Measurements from ENCODE around the gene ATR. TPM values are rescaled to one million over a fixed set of nuclear protein-coding genes. Genes with fewer than 3 reads are reported as not detected.

ATR gene
- polyA plus RNA-seq, 2 of the 4 experiments (the other 2 are of a cell fraction): 13.9 to 36.2 TPM

DNA sequence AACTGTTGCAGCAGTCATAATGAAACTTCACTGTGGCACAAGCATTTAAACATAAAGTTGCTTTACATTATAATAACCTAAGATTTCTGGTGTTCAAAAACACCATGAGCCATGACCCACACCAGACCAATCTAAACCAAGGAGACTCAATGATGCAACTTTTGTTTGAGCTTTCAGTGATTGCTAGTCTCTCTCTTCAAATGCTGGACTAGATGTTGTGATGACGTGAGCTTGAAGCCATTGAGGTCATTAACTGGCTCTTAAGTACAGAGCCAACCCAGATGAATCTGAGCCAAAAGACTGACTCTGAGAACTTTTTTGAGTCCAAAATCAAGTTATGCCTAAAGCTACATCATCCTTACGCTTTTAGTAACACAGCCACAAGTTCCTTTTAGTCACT is 36.5 kb downstream of the ATR start:
- FAIRE-seq (no peak), ATAC-seq (no peak), DNase-seq (ENCODE audit: low read depth in 1 of 2, low spot score in 1 of 2) (no peak)
- 98% methylated on average over 2 of the region's 2 CpGs for whole genome bisulfite sequencing (ENCODE audit: missing lambda C conversion rate)
- Histone ChIP-seq H3K9me3 (no peaks in the 10 kb centered on the region), H3K4me2 (no peak overlapping the region), H3K4me3 (no peak overlapping the region), H3K27ac (no peak overlapping the region), H3K4me1 (no peaks in the 10 kb centered on the region)
- TF ChIP-seq NFE2L2 (conservative IDR thresholded peaks at IDR 0.05; ENCODE audit: low read length): no peak
- TF ChIP-seq MYC (IDR thresholded peaks at IDR 0.05; ENCODE audit: borderline replicate concordance, low read length): no peak
- TF ChIP-seq KDM5A (IDR thresholded peaks at IDR 0.05): no peak
- TF ChIP-seq, protein P1, sequence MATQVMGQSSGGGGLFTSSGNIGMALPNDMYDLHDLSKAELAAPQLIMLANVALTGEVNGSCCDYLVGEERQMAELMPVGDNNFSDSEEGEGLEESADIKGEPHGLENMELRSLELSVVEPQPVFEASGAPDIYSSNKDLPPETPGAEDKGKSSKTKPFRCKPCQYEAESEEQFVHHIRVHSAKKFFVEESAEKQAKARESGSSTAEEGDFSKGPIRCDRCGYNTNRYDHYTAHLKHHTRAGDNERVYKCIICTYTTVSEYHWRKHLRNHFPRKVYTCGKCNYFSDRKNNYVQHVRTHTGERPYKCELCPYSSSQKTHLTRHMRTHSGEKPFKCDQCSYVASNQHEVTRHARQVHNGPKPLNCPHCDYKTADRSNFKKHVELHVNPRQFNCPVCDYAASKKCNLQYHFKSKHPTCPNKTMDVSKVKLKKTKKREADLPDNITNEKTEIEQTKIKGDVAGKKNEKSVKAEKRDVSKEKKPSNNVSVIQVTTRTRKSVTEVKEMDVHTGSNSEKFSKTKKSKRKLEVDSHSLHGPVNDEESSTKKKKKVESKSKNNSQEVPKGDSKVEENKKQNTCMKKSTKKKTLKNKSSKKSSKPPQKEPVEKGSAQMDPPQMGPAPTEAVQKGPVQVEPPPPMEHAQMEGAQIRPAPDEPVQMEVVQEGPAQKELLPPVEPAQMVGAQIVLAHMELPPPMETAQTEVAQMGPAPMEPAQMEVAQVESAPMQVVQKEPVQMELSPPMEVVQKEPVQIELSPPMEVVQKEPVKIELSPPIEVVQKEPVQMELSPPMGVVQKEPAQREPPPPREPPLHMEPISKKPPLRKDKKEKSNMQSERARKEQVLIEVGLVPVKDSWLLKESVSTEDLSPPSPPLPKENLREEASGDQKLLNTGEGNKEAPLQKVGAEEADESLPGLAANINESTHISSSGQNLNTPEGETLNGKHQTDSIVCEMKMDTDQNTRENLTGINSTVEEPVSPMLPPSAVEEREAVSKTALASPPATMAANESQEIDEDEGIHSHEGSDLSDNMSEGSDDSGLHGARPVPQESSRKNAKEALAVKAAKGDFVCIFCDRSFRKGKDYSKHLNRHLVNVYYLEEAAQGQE (IDR thresholded peaks at IDR 0.05): no peak
- TF ChIP-seq MAZ (IDR thresholded peaks at IDR 0.05; ENCODE audit: borderline replicate concordance, low read depth, low read length): no peak
- TF ChIP-seq, protein P2, sequence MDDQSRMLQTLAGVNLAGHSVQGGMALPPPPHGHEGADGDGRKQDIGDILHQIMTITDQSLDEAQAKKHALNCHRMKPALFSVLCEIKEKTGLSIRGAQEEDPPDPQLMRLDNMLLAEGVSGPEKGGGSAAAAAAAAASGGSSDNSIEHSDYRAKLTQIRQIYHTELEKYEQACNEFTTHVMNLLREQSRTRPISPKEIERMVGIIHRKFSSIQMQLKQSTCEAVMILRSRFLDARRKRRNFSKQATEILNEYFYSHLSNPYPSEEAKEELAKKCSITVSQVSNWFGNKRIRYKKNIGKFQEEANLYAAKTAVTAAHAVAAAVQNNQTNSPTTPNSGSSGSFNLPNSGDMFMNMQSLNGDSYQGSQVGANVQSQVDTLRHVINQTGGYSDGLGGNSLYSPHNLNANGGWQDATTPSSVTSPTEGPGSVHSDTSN (IDR thresholded peaks at IDR 0.05): no peak
- TF ChIP-seq RARB (CRISPR knock-in tag; IDR thresholded peaks at IDR 0.05): no peak
- no peak for TF ChIP-seq NPAS2 (CRISPR knock-in tag; IDR thresholded peaks at IDR 0.05; ENCODE audit: borderline replicate concordance)
- TF ChIP-seq KDM1A (IDR thresholded peaks at IDR 0.05; ENCODE audit: low read depth): no peak
- TF ChIP-seq ZC3H11A (IDR thresholded peaks at IDR 0.05): no peak
- TF ChIP-seq PHF8 (IDR thresholded peaks at IDR 0.05; ENCODE audit: borderline replicate concordance, low read depth): no peak
- TF ChIP-seq, protein P3, sequence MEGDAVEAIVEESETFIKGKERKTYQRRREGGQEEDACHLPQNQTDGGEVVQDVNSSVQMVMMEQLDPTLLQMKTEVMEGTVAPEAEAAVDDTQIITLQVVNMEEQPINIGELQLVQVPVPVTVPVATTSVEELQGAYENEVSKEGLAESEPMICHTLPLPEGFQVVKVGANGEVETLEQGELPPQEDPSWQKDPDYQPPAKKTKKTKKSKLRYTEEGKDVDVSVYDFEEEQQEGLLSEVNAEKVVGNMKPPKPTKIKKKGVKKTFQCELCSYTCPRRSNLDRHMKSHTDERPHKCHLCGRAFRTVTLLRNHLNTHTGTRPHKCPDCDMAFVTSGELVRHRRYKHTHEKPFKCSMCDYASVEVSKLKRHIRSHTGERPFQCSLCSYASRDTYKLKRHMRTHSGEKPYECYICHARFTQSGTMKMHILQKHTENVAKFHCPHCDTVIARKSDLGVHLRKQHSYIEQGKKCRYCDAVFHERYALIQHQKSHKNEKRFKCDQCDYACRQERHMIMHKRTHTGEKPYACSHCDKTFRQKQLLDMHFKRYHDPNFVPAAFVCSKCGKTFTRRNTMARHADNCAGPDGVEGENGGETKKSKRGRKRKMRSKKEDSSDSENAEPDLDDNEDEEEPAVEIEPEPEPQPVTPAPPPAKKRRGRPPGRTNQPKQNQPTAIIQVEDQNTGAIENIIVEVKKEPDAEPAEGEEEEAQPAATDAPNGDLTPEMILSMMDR (IDR thresholded peaks at IDR 0.05): no peak
- TF ChIP-seq RCOR1 (IDR thresholded peaks at IDR 0.05; ENCODE audit: low read depth, low read length): no peak
- no peak for TF ChIP-seq CBX2 (IDR thresholded peaks at IDR 0.05; ENCODE audit: borderline replicate concordance, low read depth)
- no peak for TF ChIP-seq GATA3 (IDR thresholded peaks at IDR 0.05; ENCODE audit: borderline replicate concordance)
- no peak for TF ChIP-seq CEBPB (IDR thresholded peaks at IDR 0.05)
- TF ChIP-seq POLR2AphosphoS2 (conservative IDR thresholded peaks at IDR 0.05; ENCODE audit: low read length): no peak
- ChIA-PET POLR2A (no interaction called here), CTCF (interaction anchor here (0.6 kb wide), 1 partner anchor 793 kb away, joined by 3 read pairs; no protein-coding TSS in a partner anchor)

DNA sequence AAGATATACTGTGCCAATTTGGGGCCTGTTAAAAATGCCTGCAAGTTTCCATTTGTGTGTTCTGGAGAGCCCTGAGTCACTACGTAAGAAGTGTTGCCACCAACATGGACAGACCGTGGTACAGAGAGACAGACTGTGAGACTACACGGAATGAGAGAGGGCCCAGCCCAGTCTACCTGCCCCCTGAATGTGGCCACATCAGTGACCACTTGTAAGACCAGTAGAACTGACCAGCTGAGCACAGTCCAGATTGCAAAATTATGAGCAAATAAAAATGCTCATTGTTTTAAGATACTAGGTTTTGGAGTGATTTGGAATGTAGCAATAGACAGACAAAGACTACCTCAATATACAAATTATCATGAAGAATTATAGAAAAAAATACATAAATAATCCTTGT is 42.0 kb downstream of the ATR start:
- ATAC-seq (no peak), DNase-seq (ENCODE audit: low read depth in 1 of 2, low spot score in 1 of 2) (no peak), FAIRE-seq (no peak)
- Histone ChIP-seq H3K27ac (no peak overlapping the region), H3K4me1 (no peaks in the 10 kb centered on the region), H3K9me3 (no peaks in the 10 kb centered on the region), H3K4me3 (no peak overlapping the region), H3K4me2 (no peak overlapping the region)
- ChIA-PET POLR2A (no interaction called here), CTCF (no interaction called here)
- 87% methylated on average over 3 of the region's 3 CpGs for WGBS (ENCODE audit: missing lambda C conversion rate)
- TF ChIP-seq GATA3 (IDR thresholded peaks at IDR 0.05; ENCODE audit: borderline replicate concordance) (no peak), EP300 (IDR thresholded peaks at IDR 0.05) (no peak), MAZ (IDR thresholded peaks at IDR 0.05; ENCODE audit: borderline replicate concordance, low read depth, low read length) (no peak), PHF8 (IDR thresholded peaks at IDR 0.05; ENCODE audit: borderline replicate concordance, low read depth) (no peak), HOXA7 (CRISPR knock-in tag; IDR thresholded peaks at IDR 0.05) (no peak), CBX8 (IDR thresholded peaks at IDR 0.05) (no peak), NFE2L2 (conservative IDR thresholded peaks at IDR 0.05; ENCODE audit: low read length) (no peak), MYC (IDR thresholded peaks at IDR 0.05; ENCODE audit: borderline replicate concordance, low read length) (no peak), RCOR1 (IDR thresholded peaks at IDR 0.05; ENCODE audit: low read depth, low read length) (no peak)
- TF ChIP-seq, protein P4, sequence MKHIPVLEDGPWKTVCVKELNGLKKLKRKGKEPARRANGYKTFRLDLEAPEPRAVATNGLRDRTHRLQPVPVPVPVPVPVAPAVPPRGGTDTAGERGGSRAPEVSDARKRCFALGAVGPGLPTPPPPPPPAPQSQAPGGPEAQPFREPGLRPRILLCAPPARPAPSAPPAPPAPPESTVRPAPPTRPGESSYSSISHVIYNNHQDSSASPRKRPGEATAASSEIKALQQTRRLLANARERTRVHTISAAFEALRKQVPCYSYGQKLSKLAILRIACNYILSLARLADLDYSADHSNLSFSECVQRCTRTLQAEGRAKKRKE (CRISPR knock-in tag; IDR thresholded peaks at IDR 0.05; ENCODE audit: low read depth): no peak
- TF ChIP-seq, protein P3 (IDR thresholded peaks at IDR 0.05): no peak
- TF ChIP-seq, protein P5, sequence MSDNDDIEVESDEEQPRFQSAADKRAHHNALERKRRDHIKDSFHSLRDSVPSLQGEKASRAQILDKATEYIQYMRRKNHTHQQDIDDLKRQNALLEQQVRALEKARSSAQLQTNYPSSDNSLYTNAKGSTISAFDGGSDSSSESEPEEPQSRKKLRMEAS (IDR thresholded peaks at IDR 0.05): no peak
- TF ChIP-seq, protein P1 (IDR thresholded peaks at IDR 0.05): no peak
